Epithelial cell of prostate (primary cell): ENCODE data around the gene ZNF22.

ENCODE experiments used
- DNase-seq: peaks from one replicate; pipeline ENCODE4 v3.0.0-alpha.2; 2011; ENCODE audit warnings: low read depth, low spot score
- H3K27ac ChIP-seq: fragments of 450-650 bp; 2 replicates; pipeline ENCODE4 v1.5.1; 2017; ENCODE audit warnings: mild to moderate bottlenecking

ZNF22 gene

DNA sequence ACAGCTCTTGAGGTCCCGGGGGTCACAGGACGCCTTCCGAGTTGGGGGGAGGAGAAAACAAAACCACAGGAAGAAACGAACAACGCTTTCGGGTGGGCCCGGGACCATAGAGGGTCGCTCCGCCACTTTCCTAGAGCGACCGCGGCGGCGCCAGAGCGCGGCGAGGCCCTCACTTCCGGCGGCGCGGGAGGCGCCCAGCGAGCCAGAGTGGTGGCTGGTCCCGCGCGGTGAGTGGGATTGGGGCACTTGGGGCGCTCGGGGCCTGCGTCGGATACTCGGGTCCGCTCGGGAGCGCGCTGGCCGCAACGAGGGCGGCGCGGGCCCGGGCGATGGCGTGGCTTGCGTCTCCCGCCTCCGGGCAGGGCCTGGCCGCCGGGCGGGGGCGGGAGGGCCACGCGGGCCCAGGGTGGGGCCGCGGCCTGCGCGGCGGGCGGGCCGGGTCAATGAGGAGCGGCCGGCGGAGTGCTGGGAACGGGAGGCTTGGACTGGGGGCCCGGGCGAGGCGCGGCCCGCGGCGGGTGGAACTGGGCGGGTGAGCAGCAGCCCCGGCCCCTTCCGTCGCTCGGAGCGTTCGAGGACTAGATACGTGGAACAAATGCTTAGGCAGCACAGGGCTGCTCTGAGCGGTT lies at the start of gene ZNF22:
TSS of gene ZNF22 (plus strand) at position 172 of the 629 bp plus-strand sequence. CDS start 2,446 bp downstream, outside the sequence.
- peak within 1 kb of the TSS; percentile 81 for H3K27ac ChIP-seq
- DNase-seq: no peak

DNA sequence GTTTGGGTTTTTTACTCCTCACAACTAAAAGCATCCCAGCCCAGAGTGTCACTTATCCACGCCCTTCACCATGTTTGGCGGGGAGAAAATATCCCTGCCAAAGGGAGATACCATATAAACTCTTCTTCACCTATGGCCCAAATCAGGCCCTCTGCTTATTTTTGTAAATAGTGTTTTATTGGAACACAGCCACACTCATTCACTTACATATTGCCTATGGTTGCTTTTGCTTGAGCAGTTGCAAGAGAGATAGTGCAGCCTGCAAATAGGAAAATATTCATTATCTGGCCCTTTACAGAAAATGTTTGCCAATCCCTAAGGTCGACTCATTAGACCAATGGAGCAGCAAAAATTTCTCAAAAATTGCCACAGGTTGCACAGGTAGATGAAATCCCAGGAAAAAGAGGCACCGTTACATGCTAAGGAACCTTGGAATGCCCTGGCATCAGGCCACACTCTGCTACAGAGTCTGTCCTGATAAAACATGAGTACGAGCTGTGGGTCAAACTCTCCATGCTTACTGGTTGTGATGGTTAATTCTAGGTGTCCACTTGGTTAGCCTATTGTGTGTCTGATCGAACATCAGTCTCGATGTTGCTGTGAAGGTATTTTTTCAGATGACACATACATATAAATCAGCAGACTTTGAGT lies 49.0 kb upstream of the ZNF22 start:
- no peak for DNase-seq
- H3K27ac ChIP-seq: no peak overlapping the region

DNA sequence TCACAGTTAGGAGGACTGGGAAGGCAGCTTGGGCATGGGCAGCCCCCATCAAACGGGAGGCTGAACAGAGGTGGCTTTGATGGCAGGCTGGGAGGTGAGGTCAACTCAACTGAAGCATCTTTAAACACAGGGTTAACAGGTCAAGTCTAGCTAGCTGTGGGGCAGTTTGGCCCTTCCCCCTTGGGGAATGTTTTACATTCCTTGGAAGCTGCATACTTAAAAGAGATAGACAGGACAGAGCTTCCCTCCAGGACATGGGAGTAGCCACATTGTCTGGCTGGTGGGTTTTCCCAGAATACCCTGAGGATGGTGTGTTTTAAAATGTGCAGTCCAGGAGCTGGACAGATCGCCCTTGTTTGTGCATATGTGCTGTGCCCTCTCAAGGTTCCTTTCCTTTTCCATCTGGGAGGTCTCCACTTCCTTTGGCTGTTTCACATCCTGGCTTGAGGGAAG lies 47.9 kb upstream of the ZNF22 start:
- H3K27ac ChIP-seq: no peak overlapping the region
- no peak for DNase-seq

- DNase-seq: no peak
- no peak overlapping the region for H3K27ac ChIP-seq
Observed at GRCh38 chr10:44954042-44954441, 46.7 kb upstream of the ZNF22 start.

DNA sequence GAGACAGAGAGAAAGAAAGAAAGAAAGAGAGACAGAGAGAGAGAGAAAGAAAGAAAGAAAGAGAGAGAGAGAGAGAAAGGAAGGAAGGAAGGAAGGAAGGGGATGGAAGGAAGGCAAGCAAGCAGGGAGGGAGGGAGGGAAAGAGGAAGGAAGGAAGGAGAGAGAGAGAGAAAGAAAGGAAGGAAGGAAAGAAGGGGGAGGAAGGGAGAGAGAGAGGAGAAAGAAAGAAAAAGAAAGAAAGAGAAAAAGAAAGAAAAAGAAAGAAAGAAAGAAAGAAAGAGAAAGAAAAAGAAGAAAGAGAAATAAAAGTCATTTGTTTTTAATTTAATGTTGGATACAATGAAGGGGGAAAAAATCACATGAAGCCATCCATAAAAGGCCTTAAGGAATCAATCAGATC lies 45.8 kb upstream of the ZNF22 start:
- H3K27ac ChIP-seq: no peak overlapping the region
- DNase-seq: no peak

DNA sequence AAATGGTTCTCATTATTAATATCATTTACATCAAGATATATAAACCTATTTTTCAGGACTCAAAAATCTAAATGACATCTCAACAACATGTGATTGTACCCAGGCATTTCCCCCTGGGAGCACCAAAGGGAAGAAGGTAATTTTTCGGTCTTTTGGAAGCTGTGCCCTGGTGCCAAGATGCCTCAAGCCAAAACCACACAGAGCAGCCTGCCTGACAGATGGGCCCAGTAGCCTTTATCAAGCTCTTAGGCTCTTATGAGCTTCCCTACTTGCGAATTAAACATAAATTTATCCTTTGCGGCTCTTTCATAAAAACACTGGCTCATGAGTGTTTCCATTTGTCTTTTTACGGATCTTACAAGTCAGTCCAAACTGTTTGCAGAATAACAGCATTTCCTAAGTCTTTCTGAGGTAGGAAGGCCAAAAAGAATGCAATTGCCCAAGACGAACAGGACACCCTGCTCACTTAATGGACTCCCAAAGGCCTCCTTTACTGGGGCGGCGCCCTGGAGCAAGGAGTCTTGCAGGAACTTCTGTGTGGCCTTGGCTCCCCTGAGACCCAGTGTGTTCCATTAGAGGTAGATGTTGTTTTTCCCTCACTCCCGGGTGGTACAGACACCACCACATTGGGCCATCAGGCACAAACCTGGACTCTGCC lies 45.2 kb upstream of the ZNF22 start:
- DNase-seq: no peak
- H3K27ac ChIP-seq: no peak overlapping the region

DNA sequence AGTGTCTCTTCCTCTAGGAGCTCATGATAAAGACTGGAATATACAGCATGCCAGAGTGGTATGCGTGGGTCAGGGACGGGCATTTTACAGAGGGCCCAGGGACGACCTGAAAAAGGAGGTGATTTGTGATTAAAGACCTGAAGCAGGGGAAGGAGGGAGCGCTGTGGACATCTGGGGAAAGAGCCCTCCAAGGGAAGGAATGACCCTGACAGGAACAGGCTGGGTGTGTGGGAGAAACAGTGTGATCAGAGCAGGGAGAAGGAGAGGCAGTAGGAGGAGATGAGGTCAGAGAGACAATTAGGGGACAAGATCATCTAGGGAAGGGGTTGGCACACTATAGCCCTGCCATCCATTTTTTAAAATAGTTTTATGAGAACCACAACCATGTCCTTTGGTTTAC lies 44.5 kb upstream of the ZNF22 start:
- DNase-seq: no peak
- H3K27ac ChIP-seq: no peak overlapping the region

DNA sequence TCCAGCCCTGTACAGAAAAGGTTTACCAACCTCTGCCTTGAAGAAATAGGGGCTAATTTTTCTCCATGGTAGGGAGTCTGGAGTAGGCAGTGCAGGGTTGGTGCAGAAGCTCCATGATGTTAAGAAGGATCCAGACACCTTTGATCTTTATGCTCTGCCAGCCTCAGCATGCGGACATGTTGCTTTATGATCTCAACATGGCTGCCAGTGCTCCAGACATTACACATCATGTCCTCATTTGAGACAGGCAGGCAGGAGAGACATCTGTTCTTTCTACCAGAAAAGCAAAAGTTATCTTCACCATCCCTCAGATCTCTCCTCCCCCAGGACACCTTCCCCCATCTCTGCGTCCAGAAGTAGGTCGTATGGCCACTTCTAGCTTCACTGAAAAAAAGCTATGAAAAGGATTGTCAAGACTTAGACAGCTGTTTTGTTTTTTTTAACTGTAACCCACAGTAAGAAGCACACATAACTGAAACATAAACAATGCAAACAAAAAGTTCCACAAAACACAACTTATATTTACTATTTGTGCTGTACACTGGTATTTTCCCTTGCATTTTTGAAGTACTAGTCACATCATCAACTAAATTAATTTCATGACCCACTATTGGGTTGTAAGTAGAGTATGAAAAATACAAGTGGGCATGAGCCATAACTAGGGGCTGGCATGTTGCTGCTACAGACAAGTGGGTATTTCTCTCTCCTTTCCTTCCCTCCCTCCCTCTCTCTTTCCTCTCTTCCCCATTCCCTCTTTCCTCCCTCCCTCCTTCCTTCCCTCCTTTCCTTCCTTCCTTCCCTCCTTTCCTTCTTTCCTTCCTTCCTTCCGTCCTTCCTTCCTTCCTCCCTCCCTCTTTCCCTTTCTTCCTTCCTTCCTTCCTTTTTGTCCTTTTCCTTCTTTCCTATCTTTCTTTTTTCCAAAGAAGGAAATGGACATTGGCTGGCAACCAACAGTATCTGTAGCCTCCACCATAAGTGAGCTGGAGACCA lies 43.7 kb upstream of the ZNF22 start:
- H3K27ac ChIP-seq: no peak overlapping the region
- DNase-seq: no peak

DNA sequence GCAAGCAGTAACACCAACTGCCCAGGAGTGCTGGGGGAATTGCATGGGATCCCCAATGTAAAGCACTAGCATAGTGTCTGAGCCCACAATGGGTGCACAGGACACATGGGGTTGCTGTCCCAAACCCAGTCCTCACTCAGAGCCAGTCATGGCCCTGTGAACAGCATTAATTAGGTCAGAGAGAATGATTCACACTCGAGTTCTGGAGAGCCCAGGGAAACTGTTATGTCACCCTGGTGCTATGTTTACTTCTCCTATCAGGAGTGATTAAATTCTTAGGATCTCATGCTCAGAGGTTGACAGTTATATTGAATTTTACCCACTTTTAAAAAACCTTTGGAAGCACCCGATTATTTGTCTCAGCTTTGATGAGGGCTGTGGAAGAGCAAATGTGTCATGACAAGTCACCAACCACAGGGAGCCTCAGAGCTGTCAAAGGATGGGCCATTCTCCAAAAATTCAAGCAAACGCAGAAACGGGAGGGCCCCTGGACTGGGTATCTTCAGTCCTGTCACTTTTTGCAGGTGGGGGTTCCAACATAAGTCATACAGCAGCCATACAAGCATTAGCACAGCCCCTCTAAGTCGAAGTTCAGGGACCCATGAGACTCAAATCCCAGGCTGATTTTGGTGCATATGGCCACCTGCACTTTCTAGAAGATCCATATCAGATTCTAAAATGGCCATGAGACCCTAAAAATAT lies 42.4 kb upstream of the ZNF22 start:
- no peak overlapping the region for H3K27ac ChIP-seq
- no peak for DNase-seq

GRCh38 chr10:44958898-44959246 lies 41.9 kb upstream of the ZNF22 start:
- H3K27ac ChIP-seq: peak overlapping the region; percentile 38
- no peak for DNase-seq

DNA sequence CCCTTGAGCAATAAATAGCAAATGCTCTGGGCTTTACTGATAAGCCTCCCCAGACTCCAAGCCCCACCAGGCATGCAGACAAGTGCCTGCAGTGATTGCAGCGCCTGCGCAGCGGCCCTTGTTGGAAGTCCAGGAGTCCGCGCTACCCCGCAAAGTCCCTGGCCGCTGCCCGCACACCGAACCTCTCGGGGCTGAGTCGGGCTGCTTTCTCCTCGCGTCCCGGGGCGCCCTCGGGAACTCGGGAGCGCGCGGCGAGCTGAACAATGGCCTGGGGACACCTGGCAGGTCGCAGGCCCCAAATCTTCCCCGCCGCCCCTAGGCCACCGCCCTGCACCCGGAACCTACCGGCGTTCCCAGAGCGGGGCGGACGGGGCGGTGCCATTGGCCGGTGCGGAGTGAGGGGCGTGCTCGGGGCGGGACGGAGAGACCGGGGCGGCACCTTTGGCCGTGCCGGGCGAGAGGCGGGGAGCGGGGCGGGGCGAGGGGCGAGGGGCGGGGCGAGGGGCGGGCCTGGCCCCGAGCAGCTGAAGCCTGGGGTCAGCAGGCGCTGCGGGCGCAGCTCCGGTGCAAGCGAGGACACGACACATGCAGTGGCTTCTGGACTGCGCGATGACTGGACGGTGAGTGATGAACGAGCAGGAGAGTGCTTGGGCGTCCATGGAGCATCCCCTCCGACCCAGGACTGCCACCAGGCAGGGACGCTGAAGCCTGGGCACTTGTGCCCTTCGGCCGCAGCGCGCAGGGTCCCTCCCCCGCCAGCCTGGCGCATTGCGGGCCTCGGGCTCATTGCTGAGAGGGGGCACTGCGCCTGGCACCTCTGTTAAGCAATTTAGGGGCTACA lies 41.3 kb upstream of the ZNF22 start, which contains the start of gene RASSF4:
TSS of gene RASSF4 (plus strand) at position 556 of the 841 bp plus-strand sequence. CDS start 10,401 bp downstream, outside the sequence.
- H3K27ac ChIP-seq: peak within 1 kb of the TSS; percentile 38
- DNase-seq: no peak

DNA sequence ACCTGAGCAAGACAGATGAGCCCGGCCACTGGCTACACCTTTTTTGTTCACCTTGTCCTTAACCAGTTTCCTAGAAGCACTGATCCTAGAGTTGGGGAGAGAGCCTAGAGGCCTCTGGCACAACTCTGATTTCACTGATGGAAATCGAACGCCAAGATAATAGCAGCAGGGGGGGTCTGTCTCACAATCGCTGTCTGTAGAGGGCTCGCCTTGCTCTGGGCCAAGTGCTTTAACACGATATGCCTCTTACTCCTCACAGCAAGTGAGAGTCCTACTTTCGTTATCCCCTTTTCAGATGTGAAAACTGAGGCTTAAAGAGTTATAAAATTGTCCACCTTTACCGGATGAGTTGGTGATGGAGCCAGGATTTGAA lies 40.6 kb upstream of the ZNF22 start:
- H3K27ac ChIP-seq: no peak overlapping the region

DNA sequence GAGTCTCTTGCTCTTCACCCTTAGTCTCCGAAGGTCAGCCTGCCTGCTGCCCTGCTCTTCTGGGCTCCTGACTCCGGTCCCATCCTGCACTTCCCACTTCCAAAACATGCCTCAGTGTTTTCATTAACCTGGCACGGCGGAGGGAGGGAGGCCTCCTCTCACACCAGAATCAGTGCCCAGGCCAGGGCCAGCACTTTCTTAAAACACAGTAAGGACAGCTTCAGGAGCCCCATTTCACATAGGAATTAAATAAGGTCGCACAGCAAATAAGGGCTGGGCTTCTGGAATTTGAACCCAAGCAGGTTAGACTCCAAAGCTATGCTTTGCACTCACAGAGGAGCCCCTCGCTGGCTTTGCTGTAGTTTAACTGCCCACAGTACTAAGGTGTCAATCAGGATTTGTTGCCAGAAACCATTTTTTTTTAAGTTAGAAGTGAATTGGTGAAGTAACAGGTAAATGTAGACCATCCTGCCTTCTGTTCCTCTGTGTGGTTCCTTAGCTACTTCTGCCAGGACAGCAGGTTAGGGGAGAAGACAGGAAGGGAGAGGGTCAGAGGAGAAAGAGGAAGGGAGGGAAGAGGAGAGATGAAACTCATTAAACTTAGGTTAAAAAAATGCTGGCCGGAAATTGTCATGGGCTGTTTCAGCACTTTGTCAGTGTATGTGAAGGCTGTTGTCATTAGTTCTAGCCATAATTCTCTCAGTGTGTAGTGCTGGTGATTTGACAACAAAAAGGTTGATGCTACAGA lies 40.1 kb upstream of the ZNF22 start:
- no peak overlapping the region for H3K27ac ChIP-seq
- no peak for DNase-seq

More for the DNA sequence above, 40.6 kb upstream of the ZNF22 start:
- no peak for DNase-seq

DNA sequence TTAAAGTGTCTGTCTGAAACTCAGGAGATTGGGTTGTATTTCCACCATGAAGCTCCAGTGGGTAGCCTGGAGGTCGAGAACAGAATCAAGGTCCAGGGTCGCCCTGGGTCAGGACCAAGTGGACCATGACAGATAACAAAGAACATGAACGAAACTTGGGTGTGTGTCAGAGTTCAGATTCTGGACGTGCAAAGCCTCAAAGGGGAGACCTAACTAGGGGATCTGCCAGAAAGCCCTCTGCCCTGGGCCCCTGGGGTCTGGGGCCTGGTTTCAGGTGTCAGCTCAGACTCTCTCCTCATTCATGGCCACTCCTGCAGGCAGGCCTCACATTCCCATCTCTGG lies 39.5 kb upstream of the ZNF22 start:
- no peak overlapping the region for H3K27ac ChIP-seq
- DNase-seq: no peak

GRCh38 chr10:44961931-44962750 lies 38.6 kb upstream of the ZNF22 start:
- no peak for DNase-seq
- H3K27ac ChIP-seq: no peak overlapping the region

GRCh38 chr10:44962870-44963738 lies 37.6 kb upstream of the ZNF22 start:
- DNase-seq: no peak

More at GRCh38 chr10:44962870-44963738, 37.6 kb upstream of the ZNF22 start:
- no peak overlapping the region for H3K27ac ChIP-seq
